HG02763 (cell line): ENCODE data around the gene ULK4.
A peak's percentile ranks its signal among the peaks of the same experiment; 100 is the strongest.
"Not testable (repeated sequence)": the region's sequence is repeated elsewhere in the genome, so short reads cannot be mapped to it uniquely, and the experiment has no call there.

Experiments used
- ATAC-seq: cut with Tn5 transposase; IDR thresholded peaks from one replicate; pipeline ENCODE4 v1.9.1; 2021; ENCODE audit warnings: mild to moderate bottlenecking, moderate library complexity; ENCODE audit not compliant: unreplicated experiment

The ULK4 gene

DNA sequence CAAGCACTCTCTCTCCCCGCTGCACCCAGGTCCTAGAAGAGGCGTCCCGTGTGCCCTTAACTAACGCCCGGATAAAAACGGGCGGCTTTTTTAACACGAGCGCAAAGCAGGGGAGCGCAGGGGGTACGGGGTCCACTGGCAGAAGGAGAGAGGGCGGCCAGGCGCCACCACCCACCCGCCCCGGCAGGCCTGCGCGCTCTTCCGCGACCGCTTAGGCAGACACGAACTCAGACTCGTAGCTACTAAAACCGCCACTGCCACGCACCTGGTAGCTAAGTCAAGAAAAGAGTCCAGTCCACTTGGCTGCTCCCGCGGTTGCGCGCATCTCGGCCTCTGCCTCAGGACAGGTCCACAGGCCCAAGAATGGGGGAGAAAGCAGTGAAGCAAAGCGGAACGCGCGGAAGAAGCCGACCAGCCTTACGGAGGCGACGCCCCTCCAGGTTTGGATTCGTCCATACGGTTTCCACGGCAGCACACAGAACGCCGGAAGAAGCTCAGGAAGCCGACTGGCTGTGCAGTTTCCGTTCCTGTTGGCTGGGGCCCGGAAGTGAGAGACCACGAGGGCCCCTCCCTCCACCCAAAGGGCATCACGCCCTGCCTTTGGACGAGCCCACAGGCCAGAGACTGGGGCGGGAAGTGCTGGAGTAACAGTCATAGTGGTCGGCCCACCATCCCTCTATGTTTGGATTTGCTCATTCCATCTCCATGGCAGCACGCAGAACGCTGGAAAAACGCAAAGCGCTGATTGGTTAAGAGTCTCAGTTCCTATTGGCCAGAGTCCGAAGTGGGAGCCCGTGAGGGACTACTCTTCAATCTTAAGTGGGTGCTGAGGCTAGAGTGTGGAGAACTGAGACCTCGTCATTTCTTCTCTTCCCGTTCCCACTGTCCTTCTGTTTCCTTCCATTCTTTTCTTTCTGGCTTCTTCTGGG is at the start of gene ULK4:
Gene ULK4 (minus strand): TSS at position 353 of the 929 bp plus-strand sequence. CDS start 7,344 bp downstream, outside the sequence.
- peak; percentile 96 for ATAC-seq

DNA sequence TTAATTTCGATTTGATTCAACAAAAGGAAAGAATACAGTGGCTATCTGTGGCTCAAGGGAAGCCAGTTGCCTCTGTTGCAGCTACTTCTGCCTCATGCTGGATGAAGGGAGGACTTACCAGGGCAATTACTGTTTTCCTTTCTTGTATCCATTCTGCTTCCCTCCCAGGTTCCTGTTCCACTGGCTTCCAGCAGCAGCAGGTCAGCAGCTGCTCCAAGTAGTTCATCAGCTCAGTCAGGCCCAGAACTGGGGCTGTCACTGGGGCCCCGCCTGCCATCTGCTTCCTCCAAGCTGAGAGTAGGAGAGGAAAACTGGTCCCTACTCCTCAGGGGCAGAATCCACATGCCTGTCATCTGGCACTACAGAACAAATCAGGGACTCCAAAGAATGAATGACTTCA is 48.6 kb upstream of the ULK4 start:
- ATAC-seq: no peak

DNA sequence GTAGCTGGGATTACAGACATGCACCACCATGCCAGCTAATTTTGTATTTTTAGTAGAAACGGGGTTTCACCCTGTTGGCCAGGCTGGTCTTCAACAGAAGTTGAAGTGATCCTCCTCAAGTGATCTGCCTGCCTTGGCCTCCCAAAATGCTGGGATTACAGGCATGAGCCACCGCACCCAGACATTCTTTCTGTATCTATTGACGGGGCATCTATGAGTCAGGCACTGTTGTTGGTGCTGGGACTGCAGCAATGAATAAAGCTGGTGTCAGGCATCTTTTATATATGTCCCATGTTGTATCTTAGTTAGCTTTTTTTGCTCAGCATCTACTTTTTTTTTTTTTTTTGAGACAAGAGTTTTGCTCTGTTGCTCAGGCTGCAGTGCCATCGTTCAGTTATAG is 47.6 kb upstream of the ULK4 start:
- no peak for ATAC-seq

DNA sequence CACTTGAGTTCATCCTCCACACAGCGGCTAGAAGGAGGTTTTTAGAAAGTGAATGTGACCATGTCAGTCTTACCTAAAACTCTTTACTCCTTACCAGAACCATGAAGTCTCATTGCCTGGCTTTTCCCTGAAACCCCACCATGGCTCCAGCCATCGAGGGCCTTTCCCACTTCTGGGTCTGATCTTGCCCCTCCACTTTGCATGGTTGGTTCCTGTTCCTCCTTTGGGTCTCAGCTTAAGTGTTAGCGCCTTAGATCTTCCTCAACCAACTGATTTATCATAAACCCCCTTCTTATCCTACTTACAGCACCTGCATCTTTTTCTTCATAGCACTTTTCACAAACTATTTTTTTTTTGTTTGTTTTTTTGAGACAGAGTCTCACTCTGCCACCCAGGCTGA is 45.9 kb upstream of the ULK4 start:
- no peak for ATAC-seq

DNA sequence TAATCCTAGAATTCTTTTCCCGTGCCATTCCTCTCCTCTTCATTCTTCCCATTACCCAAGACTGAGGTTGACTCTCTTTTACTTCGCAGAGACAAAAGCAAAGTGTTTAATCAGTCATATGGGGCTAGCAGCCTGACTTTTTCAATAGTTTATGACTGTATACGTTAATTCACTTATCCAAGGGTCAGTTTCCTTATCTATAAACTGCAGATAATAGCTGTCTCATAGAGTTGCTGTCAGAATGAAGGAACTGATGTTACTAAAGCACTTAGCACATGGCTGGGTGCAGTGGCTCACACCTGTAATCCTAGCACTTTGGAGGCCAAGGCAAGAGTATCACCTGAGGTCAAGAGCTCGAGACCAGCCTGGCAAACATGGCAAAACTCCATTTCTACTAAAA is 43.5 kb upstream of the ULK4 start:
- ATAC-seq: no peak

DNA sequence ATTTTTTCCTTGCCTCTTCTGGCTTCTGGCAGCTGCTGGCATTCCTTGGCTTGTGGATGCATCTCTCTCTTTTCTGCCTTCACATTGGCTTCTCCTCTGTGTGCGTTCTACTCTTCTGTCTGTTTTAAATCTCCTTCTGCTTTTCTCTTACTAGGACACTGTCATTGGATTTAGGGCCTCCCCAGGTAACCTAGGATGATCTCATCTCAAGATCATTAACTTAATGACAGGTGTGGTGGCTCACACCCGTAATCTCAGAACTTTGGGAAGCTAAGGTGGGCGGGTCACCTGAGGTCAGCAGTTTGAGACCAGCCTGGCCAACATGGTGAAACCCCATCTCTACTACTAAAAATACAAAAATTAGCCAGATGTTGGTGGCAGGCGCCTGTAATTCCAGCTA is 40.9 kb upstream of the ULK4 start:
- no peak for ATAC-seq

DNA sequence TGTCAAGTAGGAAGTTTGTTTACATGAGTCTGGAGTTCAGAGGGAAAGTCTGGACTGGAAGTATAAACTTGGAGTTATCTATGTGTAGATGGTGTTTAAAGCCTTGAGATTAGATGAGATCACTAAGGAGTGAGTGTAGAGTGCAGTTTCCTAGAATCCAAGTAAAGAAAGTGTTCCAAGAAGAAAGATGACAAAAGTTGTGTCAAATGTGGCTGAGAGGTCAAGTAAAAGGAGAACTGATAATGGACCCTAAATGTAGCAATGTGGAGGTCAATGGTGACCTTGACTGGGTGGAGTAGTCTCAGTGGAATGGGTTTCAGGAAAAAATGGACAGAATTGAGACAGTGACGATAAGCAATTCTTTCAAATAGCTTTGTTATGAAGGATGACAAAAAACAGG is 39.9 kb upstream of the ULK4 start:
- ATAC-seq: no peak

DNA sequence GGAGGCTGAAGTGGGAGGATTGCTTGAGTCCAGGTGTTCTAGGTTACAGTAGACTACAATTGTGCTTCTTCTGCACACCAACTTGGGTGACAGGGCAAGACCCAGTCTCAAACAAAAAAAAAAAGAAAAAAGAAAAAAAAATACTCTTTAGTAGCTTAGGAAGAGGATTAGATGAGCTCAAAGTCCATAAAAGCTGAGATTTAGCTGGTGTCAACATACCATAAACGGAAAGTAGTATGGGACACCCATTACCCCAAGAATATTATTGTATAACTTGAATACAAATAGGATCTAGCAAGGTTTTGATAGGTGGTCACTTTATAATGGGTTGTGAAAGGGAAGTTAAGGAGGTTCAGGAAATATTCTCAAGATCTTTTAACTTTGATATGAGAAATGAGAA is 38.0 kb upstream of the ULK4 start:
- ATAC-seq: no peak

DNA sequence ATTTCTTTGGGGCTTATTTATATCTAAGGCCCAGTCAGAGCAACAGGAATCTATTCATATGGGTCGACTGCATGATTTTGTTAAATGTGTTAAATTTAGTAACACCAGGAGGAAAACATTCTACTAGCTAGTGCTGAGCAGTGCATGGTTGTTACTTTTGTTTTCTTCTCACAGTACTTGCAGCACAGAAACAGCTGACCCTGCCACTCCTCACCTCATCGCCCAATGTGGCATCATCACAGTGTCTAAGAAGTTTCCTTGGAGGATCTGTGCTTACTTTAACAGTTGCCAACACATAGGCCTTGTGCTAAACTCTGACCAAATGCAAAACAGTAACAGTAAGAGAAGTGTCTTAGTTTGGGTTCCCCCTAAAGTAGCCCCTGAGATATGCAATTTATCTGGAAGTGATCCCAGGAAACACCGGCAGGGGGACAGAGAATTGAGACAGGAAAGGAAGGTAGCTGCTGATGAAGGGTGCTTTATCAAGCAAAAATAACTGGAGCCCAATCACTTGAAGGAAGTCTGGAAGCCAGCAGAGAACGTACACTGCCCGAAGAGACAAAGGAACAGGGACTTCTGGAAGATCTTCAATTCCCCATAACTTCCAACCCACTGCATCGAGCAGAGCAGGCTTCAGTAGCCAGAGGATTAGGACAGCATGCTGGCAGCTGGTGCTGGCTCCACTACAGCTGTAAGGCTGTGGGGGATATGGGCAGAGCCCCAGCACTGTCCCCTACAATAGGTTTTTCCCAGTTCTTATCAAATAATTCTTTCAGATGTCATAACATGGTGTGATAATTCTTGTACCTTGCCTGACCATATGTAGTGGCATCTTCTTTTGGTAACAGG is 36.0 kb upstream of the ULK4 start:
- no peak for ATAC-seq

DNA sequence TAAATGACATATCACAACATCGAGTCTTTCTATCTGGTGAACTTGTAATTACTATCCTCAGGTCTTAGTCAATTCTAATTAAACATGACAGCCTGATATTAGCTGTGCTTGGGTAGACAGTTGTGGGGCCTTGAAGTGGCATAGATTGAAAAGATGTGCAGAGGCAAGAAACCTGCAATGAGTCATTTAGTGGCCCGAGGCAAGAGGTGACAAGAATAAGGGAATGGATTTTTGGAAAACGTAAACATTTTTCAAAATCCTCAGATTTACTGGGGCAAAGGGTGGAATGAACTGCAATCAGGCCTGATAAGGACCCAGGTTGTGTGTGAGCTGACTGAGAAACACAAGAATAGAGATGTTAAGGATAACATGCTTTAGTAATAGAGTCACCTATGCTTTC is 29.5 kb upstream of the ULK4 start:
- no peak for ATAC-seq

DNA sequence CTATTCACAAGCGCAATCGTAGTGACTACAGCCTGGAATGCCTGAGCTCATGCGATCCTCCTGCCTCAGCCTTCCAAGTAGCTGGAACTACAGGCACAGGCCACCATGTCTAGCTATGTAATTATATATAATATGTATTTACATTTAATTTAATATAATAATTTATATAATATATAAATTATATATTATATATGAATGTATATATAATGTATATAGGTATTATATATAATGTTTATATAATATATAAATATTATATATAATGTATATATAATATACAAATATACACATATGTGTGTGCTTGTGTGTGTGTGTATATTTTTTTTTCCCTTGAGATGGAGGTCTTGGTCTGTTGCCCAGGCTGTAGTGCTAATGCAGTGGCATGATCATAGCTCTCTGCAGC is 27.6 kb upstream of the ULK4 start:
- ATAC-seq: no peak

DNA sequence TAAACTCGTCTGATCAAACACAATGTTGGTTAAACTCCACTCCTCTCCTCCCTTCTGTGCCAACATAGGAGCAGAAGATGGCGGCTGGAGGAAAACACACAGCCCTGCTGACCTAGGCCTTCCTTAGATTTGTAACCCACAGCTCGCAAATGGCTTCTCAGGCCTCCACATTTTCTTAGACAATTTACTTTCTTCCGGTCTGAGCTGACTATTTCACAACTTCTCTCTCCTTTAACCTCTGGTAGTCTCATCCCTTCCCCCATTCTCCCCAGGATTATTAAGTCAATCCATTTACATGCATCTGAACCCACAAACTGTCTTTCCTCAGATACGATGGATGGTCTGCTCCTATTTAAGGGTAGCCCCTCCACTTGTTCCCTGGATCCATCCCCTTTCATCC is 25.7 kb upstream of the ULK4 start:
- ATAC-seq: no peak

DNA sequence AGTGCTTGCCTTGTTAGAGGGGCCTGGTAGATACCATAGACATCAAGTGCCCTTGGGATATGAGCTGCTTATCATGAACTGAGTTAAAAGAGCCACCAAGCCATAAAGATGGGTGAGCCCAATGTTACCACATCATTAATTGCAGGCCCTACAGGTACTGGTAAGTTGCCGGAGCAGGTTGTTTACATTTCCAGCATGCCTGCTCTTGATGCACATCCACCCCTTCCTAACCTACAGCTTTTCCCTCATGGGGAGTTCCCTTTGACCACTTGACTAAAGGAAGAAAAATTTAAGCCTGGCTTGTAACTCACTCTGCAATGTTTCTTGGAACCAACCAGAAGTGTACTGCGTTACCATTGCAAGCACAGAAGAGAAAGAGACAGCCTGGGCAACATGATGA is 24.7 kb upstream of the ULK4 start:
- no peak for ATAC-seq

DNA sequence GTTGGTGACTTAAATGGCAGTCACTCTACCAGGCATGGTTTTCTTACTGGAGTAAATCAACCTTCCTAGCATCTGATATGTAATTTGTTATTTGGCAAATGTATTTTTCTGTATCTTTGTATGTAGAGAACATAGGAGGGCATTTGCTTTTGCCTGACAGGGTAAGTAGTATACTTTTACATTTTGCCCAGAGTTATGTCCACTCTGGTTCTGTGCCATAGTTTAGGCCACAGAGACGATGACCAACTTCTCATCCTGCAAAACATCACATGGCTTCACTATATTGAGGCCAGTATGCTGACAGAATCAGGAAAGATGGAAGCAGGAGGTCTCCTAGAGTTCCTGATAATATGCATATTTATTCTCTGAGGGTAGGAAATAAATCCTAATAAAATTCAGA is 23.1 kb upstream of the ULK4 start:
- no peak for ATAC-seq

DNA sequence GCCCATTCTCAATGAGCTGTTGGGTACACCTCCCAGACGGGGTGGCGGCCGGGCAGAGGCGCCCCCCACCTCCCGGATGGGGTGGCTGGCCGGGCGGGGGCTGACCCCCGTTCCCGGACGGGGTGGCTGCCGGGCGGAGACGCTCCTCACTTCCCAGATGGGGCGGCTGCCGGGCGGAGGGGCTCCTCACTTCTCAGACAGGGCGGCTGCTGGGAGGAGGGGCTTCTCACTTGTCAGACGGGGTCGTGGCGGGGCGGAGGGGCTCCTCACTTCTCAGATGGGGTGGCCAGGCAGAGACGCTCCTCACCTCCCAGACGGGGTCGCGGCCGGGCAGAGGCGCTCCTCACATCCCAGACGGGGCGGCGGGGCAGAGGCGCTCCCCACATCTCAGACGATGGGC is 21.2 kb upstream of the ULK4 start:
- not testable (repeated sequence) for ATAC-seq

DNA sequence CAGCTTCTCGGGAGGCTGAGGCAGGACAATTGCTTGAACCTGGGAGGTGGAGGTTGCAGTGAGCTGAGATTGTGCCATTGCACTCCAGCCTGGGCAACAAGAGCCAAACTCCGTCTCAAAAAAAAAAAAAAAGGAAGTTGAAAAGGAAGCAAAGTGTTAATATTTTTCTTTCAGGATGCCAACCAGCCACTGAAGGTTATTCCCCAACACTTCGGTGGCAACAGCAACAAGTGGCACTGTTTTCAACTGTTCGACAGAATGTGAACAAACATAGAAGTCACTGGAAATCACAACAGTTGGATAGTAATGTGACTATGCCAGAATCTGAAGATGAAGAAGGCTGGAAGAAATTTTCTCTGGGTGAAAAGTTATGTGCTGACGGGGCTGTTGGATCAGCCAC is 15.5 kb upstream of the ULK4 start:
- ATAC-seq: not testable (repeated sequence)

DNA sequence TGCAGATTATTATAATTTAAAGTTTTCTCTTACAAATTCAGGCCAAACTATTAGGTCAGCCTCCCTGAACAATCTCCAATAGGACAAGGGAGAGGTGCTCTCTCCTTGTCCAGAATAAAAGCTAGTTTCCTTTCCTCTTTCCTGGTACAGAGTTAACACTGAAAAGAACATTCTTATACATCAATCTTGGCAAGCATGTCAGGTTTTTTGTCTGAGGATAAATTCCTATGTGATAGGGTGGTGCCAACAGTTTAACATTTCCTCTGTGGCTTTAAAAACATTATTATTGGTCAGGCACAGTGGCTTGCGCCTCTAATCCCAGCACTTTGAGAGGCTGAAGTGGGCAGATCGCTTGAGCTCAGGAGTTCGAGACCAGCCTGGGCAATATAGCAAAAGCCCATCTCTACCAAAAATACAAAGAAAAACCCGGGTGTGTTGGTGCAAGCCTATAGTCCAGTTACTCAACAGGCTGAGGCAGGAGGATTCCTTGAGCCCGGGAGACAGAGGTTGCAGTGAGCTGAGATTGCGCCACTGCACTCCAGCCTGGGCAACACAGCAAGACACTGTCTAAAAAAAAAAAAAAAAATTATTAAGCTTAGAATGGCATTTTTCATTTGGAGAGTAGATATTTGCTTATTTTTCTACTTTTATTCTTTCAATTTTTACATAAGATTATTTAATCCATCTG is 13.7 kb upstream of the ULK4 start:
- no peak for ATAC-seq

DNA sequence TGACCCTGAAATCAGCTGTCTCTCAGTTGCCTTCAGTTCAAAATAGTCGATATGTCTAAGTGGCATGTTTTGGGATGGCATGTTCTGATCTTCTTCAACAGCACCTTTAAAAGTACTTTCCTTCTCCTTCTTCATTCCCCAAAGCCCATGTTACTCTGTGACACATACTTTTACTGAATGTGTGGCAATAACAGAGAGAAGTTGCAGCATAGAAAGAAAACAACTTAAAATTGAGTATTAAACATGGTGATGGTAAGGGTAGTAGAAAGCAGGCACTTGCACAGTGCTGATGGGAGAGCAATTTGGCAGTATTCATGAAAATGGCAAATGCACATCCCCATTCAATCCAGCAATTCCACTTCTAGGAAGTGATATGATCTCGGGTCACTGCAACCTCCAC is 12.3 kb upstream of the ULK4 start:
- ATAC-seq: no peak

DNA sequence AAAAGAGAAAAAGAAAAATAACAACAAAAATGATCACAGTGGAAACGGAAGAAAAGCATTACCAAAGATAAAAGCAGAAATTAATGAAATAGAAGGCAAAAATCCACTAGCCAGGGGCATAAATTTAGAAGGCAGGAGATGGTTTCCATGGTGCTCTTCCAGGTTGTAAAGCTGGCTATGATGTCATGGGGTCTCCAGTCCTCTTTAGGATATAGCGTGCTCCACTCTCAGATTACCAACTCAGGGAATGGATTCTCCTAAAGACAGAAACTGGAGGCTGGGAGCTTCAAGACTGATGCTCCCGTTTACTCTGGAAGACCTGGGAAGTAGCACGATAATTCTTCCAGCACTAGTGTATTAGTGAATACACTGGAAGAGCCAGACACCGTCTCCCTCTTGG is 10.9 kb upstream of the ULK4 start:
- ATAC-seq: no peak

DNA sequence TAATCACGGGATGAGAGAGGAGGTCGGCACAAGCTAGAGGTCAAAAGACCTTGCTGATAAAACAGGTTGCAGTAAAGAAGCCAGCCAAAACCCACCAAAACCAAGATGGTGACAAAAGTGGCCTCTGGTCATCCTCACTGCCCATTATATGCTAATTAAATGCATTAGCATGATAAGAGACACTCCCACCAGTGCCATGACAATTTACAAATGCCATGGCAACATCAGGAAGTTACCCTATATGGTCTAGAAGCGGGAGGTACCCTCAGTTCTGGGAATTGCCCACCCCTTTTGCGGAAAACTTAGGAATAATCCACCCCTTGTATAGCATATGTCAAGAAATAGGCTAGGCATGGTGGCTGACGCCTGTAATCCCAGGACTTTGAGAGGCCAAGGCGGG is 4.3 kb upstream of the ULK4 start:
- no peak for ATAC-seq

DNA sequence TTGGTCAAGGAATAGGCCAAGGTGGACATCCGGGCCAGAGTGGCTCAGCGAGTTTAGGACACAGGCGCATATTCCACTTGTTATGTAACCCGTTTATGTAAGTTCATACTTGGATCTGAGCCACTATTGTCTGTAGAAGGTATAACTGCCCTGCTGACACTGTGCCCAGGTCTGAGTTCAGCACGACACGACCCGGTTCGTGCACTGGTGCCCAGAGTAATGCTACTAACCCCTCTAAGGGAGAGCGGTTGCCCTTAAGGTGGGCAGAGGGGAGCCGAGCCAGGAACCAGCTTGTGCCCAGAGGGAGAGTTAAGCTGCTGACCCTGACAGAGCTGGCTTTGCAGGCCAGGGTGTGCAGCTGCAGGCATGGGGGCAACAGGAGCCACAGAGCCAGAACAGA is 1.9 kb upstream of the ULK4 start:
- no peak for ATAC-seq
